ENCODE measurements around the gene EXO1.
"Not testable (repeated sequence)": the region's sequence is repeated elsewhere in the genome, so short reads cannot be mapped to it uniquely, and the experiment has no call there.

EXO1 gene

GRCh38 chr1:241837416-241837815, 10.6 kb upstream of the EXO1 start:
- DNase-seq, result no peak

GRCh38 chr1:241837901-241838300, 10.1 kb upstream of the EXO1 start:
- DNase-seq, result no peak

- DNase-seq, result no peak
Measured at GRCh38 chr1:241838897-241839296, 9.1 kb upstream of the EXO1 start.

GRCh38 chr1:241839369-241839979, 8.5 kb upstream of the EXO1 start:
- no peak for DNase-seq

GRCh38 chr1:241840164-241840563, 7.8 kb upstream of the EXO1 start:
- no peak for DNase-seq

- no peak for DNase-seq
Measured at GRCh38 chr1:241841691-241842090, 6.3 kb upstream of the EXO1 start.

- DNase-seq, result no peak
Measured at GRCh38 chr1:241842565-241842964, 5.4 kb upstream of the EXO1 start.

- DNase-seq, result no peak
Measured at GRCh38 chr1:241844593-241844992, 3.4 kb upstream of the EXO1 start.

GRCh38 chr1:241846375-241846774, 1.6 kb upstream of the EXO1 start:
- no peak for DNase-seq

- no peak for DNase-seq
Measured at GRCh38 chr1:241846862-241847539, 1.0 kb upstream of the EXO1 start.

GRCh38 chr1:241847540-241847795, 536 bp upstream of the EXO1 start:
- no peak for DNase-seq

- no peak for DNase-seq
Measured at GRCh38 chr1:241848686-241849344, 811 bp downstream of the EXO1 start.

- no peak for DNase-seq
Measured at GRCh38 chr1:241849345-241849695, 1.3 kb downstream of the EXO1 start.

GRCh38 chr1:241855545-241856140, 7.6 kb downstream of the EXO1 start:
- DNase-seq, result not testable (repeated sequence)

- DNase-seq, result no peak
Measured at GRCh38 chr1:241857131-241857530, 9.1 kb downstream of the EXO1 start.

GRCh38 chr1:241860922-241861321, 12.9 kb downstream of the EXO1 start:
- DNase-seq, result no peak

GRCh38 chr1:241869022-241869421, 21.0 kb downstream of the EXO1 start:
- no peak for DNase-seq

GRCh38 chr1:241870336-241870735, 22.3 kb downstream of the EXO1 start:
- DNase-seq, result no peak

- no peak for DNase-seq
Measured at GRCh38 chr1:241870746-241871430, 22.9 kb downstream of the EXO1 start.

GRCh38 chr1:241881440-241881839, 33.4 kb downstream of the EXO1 start:
- no peak for DNase-seq

GRCh38 chr1:241883159-241883558, 35.2 kb downstream of the EXO1 start:
- no peak for DNase-seq

- DNase-seq, result no peak
Measured at GRCh38 chr1:241888232-241888631, 40.2 kb downstream of the EXO1 start.

- no peak for DNase-seq
Measured at GRCh38 chr1:241891296-241891695, 43.3 kb downstream of the EXO1 start.

- DNase-seq, result no peak
Measured at GRCh38 chr1:241894016-241894415, 46.0 kb downstream of the EXO1 start.
